HepG2 (cell line): ENCODE results near the gene GLO1. TPM values are rescaled to one million over a fixed set of nuclear protein-coding genes. Genes with fewer than 3 reads are reported as not detected.
A peak's percentile ranks its signal among the peaks of the same experiment; 100 is the strongest.

Source experiments
- AHDC1 ChIP-seq: sonication (generic); formaldehyde crosslinking; IDR thresholded peaks from 2 replicates; pipeline ENCODE4 v1.5.1; 2020; ENCODE audit warnings: mild to moderate bottlenecking, missing genetic modification reagents, borderline replicate concordance
- ARHGAP35 ChIP-seq: sonication (generic); formaldehyde crosslinking; IDR thresholded peaks from 2 replicates; pipeline ENCODE4 v1.9.0; 2022; ENCODE audit warnings: mild to moderate bottlenecking, inconsistent platforms, moderate library complexity, missing genetic modification reagents, borderline replicate concordance
- ATM ChIP-seq: fragments of 450-650 bp; IDR thresholded peaks from 2 replicates; pipeline ENCODE4 v1.7.1; 2017; ENCODE audit warnings: mild to moderate bottlenecking, borderline replicate concordance
- HNF4A ChIP-seq: sonication (generic); formaldehyde crosslinking; IDR thresholded peaks from 2 replicates; pipeline ENCODE4 v1.4.0; 2020; ENCODE audit warnings: missing genetic modification reagents
- KDM3A ChIP-seq: IDR thresholded peaks from 2 replicates; pipeline ENCODE4 v1.6.1; 2018; ENCODE audit warnings: low read depth, missing compliant biosample characterization
- MTA1 ChIP-seq: sonication (generic); formaldehyde crosslinking; IDR thresholded peaks from 2 replicates; pipeline ENCODE4 v1.4.0; 2020; ENCODE audit warnings: missing genetic modification reagents, mild to moderate bottlenecking, borderline replicate concordance
- SALL1 ChIP-seq: sonication (generic); formaldehyde crosslinking; IDR thresholded peaks from 2 replicates; pipeline ENCODE4 v1.8.0; 2022; ENCODE audit warnings: mild to moderate bottlenecking, missing genetic modification reagents
- SKI ChIP-seq: fragments of 450-650 bp; IDR thresholded peaks from one replicate; pipeline ENCODE4 v1.6.1; 2018; ENCODE audit warnings: mild to moderate bottlenecking; ENCODE audit not compliant: partially characterized antibody
- SNAI1 ChIP-seq: sonication (generic); formaldehyde crosslinking; IDR thresholded peaks from 2 replicates; pipeline ENCODE4 v1.5.0; 2020; ENCODE audit warnings: mild to moderate bottlenecking, missing genetic modification reagents, borderline replicate concordance
- TFDP2 ChIP-seq: sonication (generic); formaldehyde crosslinking; IDR thresholded peaks from 2 replicates; pipeline ENCODE4 v1.4.0; 2020; ENCODE audit warnings: missing genetic modification reagents
- ZBTB1 ChIP-seq: sonication (generic); formaldehyde crosslinking; IDR thresholded peaks from 2 replicates; pipeline ENCODE4 v1.4.0; 2020; ENCODE audit warnings: missing genetic modification reagents, borderline replicate concordance
- ZBTB3 ChIP-seq: sonication (generic); formaldehyde crosslinking; IDR thresholded peaks from 2 replicates; pipeline ENCODE4 v1.4.0; 2020; ENCODE audit warnings: low read depth, mild to moderate bottlenecking, moderate library complexity, missing genetic modification reagents, borderline replicate concordance
- ZC3H13 ChIP-seq: sonication (generic); formaldehyde crosslinking; IDR thresholded peaks from 2 replicates; pipeline ENCODE4 v1.8.1; 2023; ENCODE audit warnings: mild to moderate bottlenecking, missing genetic modification reagents, moderate library complexity
- ZMYM3 ChIP-seq: sonication (generic); formaldehyde crosslinking; IDR thresholded peaks from 2 replicates; pipeline ENCODE4 v1.5.1; 2020; ENCODE audit warnings: mild to moderate bottlenecking, missing genetic modification reagents
- ZNF326 ChIP-seq: sonication (generic); formaldehyde crosslinking; IDR thresholded peaks from 2 replicates; pipeline ENCODE4 v1.4.0; 2020; ENCODE audit warnings: missing genetic modification reagents, borderline replicate concordance
- ZNF7 ChIP-seq: IDR thresholded peaks from 2 replicates; pipeline ENCODE4 v1.6.1; 2016; ENCODE audit warnings: missing biosample characterization, missing genetic modification reagents
- ZNF770 ChIP-seq: sonication (generic); formaldehyde crosslinking; IDR thresholded peaks from 2 replicates; pipeline ENCODE4 v1.5.0; 2020; ENCODE audit warnings: mild to moderate bottlenecking, missing genetic modification reagents
- ZNF780A ChIP-seq: sonication (generic); formaldehyde crosslinking; IDR thresholded peaks from 2 replicates; pipeline ENCODE4 v1.8.0; 2022; ENCODE audit warnings: mild to moderate bottlenecking, missing genetic modification reagents, moderate library complexity
- ZNF792 ChIP-seq: IDR thresholded peaks from 2 replicates; pipeline ENCODE4 v1.6.1; 2016
- ZSCAN5A ChIP-seq: sonication (generic); formaldehyde crosslinking; IDR thresholded peaks from 2 replicates; pipeline ENCODE4 v1.8.0; 2022; ENCODE audit warnings: mild to moderate bottlenecking, missing genetic modification reagents, borderline replicate concordance
- polyA plus RNA-seq, 8 experiments: library from polyadenylated mRNA; depleted of rRNA in 3 of 8; stranded (reverse) in 7 of 8; unstranded in 1 of 8; fragments of >200 nt; fragmentation: Illumina TruSeq in 4 of 8; extraction: Trizol in 4 of 8; gene quantifications; 2 replicates each; pipeline versions ENCODE4 v1.2.1 to v1.2.3, GENCODE V29; 2011 to 2016; ENCODE audit warnings: low read depth in 4 of 8, missing spikeins in 1 of 8, mixed read lengths in 1 of 8; ENCODE audit not compliant: insufficient read depth in 1 of 8
- total RNA-seq, 5 experiments: library from RNA; depleted of rRNA; stranded (reverse); fragments of >200 nt; fragmentation: Illumina TruSeq; extraction: Trizol; gene quantifications; 2 replicates each; pipeline ENCODE4 v1.2.3, GENCODE V29; 2016; ENCODE audit warnings: low read depth in 1 of 5

Gene GLO1
- total and polyA plus RNA-seq, 2 of the 13 experiments (the other 11 are each of a cell fraction or from before 2014, with no cell fraction given), result 77.1 to 177 TPM

GRCh38 chr6:38640216-38640909 is 62.6 kb downstream of the GLO1 start (continued):
- TF ChIP-seq ZSCAN5A (CRISPR knock-in tag), result no peak
- TF ChIP-seq HNF4A (CRISPR knock-in tag), result no peak
- TF ChIP-seq ZNF326 (CRISPR knock-in tag), result no peak
- TF ChIP-seq ZNF7 (CRISPR knock-in tag), result 0 out of 2 replicates have a peak, but pooled peaks have one; percentile 9
- TF ChIP-seq TFDP2 (CRISPR knock-in tag), result 0 out of 2 replicates have a peak, but pooled peaks have one; percentile 0
- no peak for TF ChIP-seq ZNF770 (CRISPR knock-in tag)
- no peak for TF ChIP-seq ZNF780A
- no peak for TF ChIP-seq ATM
- no peak for TF ChIP-seq AHDC1 (CRISPR knock-in tag)
- TF ChIP-seq KDM3A, result no peak
- no peak for TF ChIP-seq ZBTB3 (CRISPR knock-in tag)
- TF ChIP-seq ZC3H13 (CRISPR knock-in tag), result 0 out of 2 replicates have a peak, but pooled peaks have one; percentile 50
- no peak for TF ChIP-seq ZNF792 (CRISPR knock-in tag)
- TF ChIP-seq SALL1 (CRISPR knock-in tag), result no peak
- TF ChIP-seq ZBTB1 (CRISPR knock-in tag), result no peak
- TF ChIP-seq ARHGAP35, result 0 out of 2 replicates have a peak, but pooled peaks have one; percentile 81
- TF ChIP-seq ZMYM3 (CRISPR knock-in tag), result no peak
- TF ChIP-seq MTA1 (CRISPR knock-in tag), result no peak
- TF ChIP-seq SNAI1 (CRISPR knock-in tag), result no peak
- no peak for TF ChIP-seq SKI
